K562 (cell line): ENCODE measurements around the gene DNAJB4. TPM values are rescaled to one million over a fixed set of nuclear protein-coding genes. Genes with fewer than 3 reads are reported as not detected.

Source experiments
- CHD1 ChIP-seq: fragments of 200-600 bp; sonication (generic); IDR thresholded peaks from one replicate; pipeline ENCODE4 v1.6.1; 2012; ENCODE audit warnings: mild to moderate bottlenecking, moderate library complexity, low read length, inconsistent platforms
- CHD4 ChIP-seq: fragments of 200-600 bp; sonication (generic); IDR thresholded peaks from 3 replicates; pipeline ENCODE4 v1.6.1; 2012; ENCODE audit warnings: low read depth, mild to moderate bottlenecking, mixed read lengths, low read length, inconsistent platforms; ENCODE audit not compliant: insufficient read depth, insufficient replicate concordance, poor library complexity, severe bottlenecking
- CREB3L1 ChIP-seq: fragments of 450-650 bp; IDR thresholded peaks from 2 replicates; pipeline ENCODE4 v1.6.1; 2014; ENCODE audit warnings: low read depth, mild to moderate bottlenecking, moderate library complexity, borderline replicate concordance
- CSDE1 ChIP-seq, 2 experiments: fragments of 450-650 bp; IDR thresholded peaks; 2 replicates each; pipeline ENCODE4 v1.6.1; 2016; ENCODE audit warnings: mild to moderate bottlenecking in 1 of 2
- E2F3 ChIP-seq: fragments of 250-450 bp; sonication (Bioruptor Pico); IDR thresholded peaks from 2 replicates; pipeline ENCODE4 v1.4.0; 2020; ENCODE audit warnings: mild to moderate bottlenecking
- ELF1 ChIP-seq: fragments of 200-800 bp; sonication (Bioruptor generic); IDR thresholded peaks from 2 replicates; pipeline ENCODE4 v1.6.1; 2016; ENCODE audit warnings: missing genetic modification characterization, missing compliant biosample characterization
- SFPQ ChIP-seq: fragments of 200-400 bp; formaldehyde crosslinking; IDR thresholded peaks from 2 replicates; pipeline ENCODE4 v1.6.1; 2017; ENCODE audit warnings: mild to moderate bottlenecking, low read depth, low read length, moderate library complexity
- SMAD4 ChIP-seq: fragments of 250-450 bp; sonication (Bioruptor Pico); conservative IDR thresholded peaks from 2 replicates; pipeline ENCODE4 v1.8.0; 2021; ENCODE audit warnings: inconsistent platforms, mild to moderate bottlenecking, moderate library complexity
- TBP ChIP-seq: optimal IDR thresholded peaks from 2 replicates; pipeline ENCODE3; 2011; ENCODE audit warnings: low read depth, low read length, improper control_type of control experiment
- THAP12 ChIP-seq: fragments of 250-450 bp; sonication (Bioruptor Pico); IDR thresholded peaks from 2 replicates; pipeline ENCODE4 v1.9.0; 2021; ENCODE audit warnings: mild to moderate bottlenecking, inconsistent platforms
- ZC3H4 ChIP-seq: sonication (generic); formaldehyde crosslinking; IDR thresholded peaks from 2 replicates; pipeline ENCODE4 v1.9.0; 2021; ENCODE audit warnings: missing genetic modification reagents, borderline replicate concordance
- ZNF184 ChIP-seq: sonication (generic); formaldehyde crosslinking; IDR thresholded peaks from 2 replicates; pipeline ENCODE4 v1.5.0; 2020; ENCODE audit warnings: missing genetic modification reagents
- ZNF445 ChIP-seq: fragments of 250-450 bp; sonication (Bioruptor Pico); IDR thresholded peaks from 2 replicates; pipeline ENCODE4 v1.4.0; 2020; ENCODE audit warnings: low read depth, mild to moderate bottlenecking, moderate library complexity
- ZNF592 ChIP-seq: fragments of 450-650 bp; IDR thresholded peaks from 2 replicates; pipeline ENCODE4 v1.6.1; 2017; ENCODE audit warnings: antibody characterized with exemption, mild to moderate bottlenecking
- ZSCAN29 ChIP-seq: fragments of 450-650 bp; IDR thresholded peaks from 2 replicates; pipeline ENCODE4 v1.6.1; 2017
- polyA plus RNA-seq, 8 experiments: library from polyadenylated mRNA; depleted of rRNA in 4 of 8; stranded (reverse) in 5 of 8; unstranded in 3 of 8; fragments of >200 nt; fragmentation: Nextera tagmentation in 2 of 8; fragmentation: Illumina TruSeq in 1 of 8; extraction: Ambion mirVana in 2 of 8; extraction: Trizol in 1 of 8; gene quantifications; 2 replicates each; pipeline versions ENCODE4 v1.2.1 to v1.2.3, GENCODE V29; 2011 to 2014; ENCODE audit warnings: inconsistent platforms in 1 of 8, missing spikeins in 1 of 8
- total RNA-seq, 7 experiments: library from RNA; depleted of rRNA in 6 of 7; stranded (reverse); fragments of >200 nt in 6 of 7; fragmentation: Illumina TruSeq in 2 of 7; extraction: Trizol in 2 of 7; gene quantifications; 2 replicates each; pipeline versions ENCODE4 v1.2.1 to v1.2.3, GENCODE V29; 2011 to 2021; ENCODE audit warnings: low replicate concordance in 1 of 7

DNAJB4 gene
- total and polyA plus RNA-seq, 9 of the 15 experiments (the other 6 are each of a cell fraction or from before 2014, with no cell fraction given), result 8.5 to 27.7 (median 19.8) TPM

- no peak for TF ChIP-seq SFPQ
- TF ChIP-seq ZNF592, result 0 out of 2 replicates have a peak, but pooled peaks have one; percentile 13
- no peak for TF ChIP-seq THAP12
- no peak for TF ChIP-seq ELF1 (tag)
- TF ChIP-seq CSDE1 (IDR thresholded peaks at IDR 0.05), result 0 out of 4 replicates have a peak, but pooled peaks of 1 of the 2 experiments have one; percentile 31
- peak; percentile 68 for TF ChIP-seq SMAD4
- no peak for TF ChIP-seq CHD1
- TF ChIP-seq ZNF184, result no peak
- TF ChIP-seq E2F3 (CRISPR knock-in tag), result no peak
- TF ChIP-seq ZC3H4, result no peak
- no peak for TF ChIP-seq CHD4
- TF ChIP-seq CREB3L1, result peak; percentile 90
- TF ChIP-seq ZNF445 (CRISPR knock-in tag), result no peak
- TF ChIP-seq ZSCAN29, result no peak
- peak; percentile 96 for TF ChIP-seq TBP
These were observed 25.5 kb upstream of the DNAJB4 start, which contains the start of gene FUBP1 (continued) for GRCh38 chr1:77978969-77979876.
